ENCODE measurements around the gene BEST4.

GRCh38 chr1:44819196-44819607 lies 31.2 kb upstream of the BEST4 start:
- TF ChIP-seq, protein P1, sequence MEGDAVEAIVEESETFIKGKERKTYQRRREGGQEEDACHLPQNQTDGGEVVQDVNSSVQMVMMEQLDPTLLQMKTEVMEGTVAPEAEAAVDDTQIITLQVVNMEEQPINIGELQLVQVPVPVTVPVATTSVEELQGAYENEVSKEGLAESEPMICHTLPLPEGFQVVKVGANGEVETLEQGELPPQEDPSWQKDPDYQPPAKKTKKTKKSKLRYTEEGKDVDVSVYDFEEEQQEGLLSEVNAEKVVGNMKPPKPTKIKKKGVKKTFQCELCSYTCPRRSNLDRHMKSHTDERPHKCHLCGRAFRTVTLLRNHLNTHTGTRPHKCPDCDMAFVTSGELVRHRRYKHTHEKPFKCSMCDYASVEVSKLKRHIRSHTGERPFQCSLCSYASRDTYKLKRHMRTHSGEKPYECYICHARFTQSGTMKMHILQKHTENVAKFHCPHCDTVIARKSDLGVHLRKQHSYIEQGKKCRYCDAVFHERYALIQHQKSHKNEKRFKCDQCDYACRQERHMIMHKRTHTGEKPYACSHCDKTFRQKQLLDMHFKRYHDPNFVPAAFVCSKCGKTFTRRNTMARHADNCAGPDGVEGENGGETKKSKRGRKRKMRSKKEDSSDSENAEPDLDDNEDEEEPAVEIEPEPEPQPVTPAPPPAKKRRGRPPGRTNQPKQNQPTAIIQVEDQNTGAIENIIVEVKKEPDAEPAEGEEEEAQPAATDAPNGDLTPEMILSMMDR (IDR thresholded peaks at IDR 0.05): no peak
- no peak for TF ChIP-seq EZH2 (IDR thresholded peaks at IDR 0.05; ENCODE audit: borderline replicate concordance, insufficient read depth, low read depth, low read length, poor library complexity, severe bottlenecking)
